C4-2B (cell line): Measurements from ENCODE around the gene LPAR2.

Source experiments
- CTCF ChIP-seq: fragments of 450-650 bp; conservative IDR thresholded peaks from 2 replicates; pipeline ENCODE4 v1.5.1; 2017; ENCODE audit warnings: mild to moderate bottlenecking
- ZFX ChIP-seq: fragments of 450-650 bp; IDR thresholded peaks from 2 replicates; pipeline ENCODE4 v1.6.1; 2017

DNA sequence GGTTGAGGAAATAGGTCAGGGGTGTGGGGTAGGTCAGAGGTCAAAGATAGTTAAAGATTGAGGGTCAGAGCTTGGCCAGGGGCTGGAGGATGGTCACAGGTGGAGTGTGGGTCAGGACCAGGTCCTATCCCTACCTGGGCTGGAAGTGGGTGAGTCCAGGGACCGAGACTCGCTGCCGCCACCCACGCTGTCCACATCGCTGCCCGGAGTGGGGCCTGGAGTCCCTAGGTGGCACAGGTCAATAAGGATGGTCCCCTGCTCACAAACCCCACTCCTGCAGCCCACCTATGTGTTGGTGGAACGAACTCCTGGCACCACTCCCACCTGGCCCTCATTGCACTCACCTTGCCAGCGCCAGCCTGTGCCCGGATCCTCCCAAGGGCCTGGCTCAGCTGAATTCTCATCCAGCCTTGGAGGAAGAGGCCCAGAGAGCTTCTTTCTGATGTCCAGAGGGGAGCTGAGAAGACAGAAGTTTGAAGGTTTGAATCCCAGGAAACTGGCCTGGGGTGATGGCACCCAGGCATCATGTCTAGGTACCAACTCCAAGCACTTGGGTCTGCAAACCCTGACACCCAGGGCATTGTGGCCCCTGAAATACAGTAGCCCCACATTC, 8.7 kb upstream of the LPAR2 start:
- TF ChIP-seq CTCF (no peak), ZFX (no peak)
